SK-N-SH treated with all-trans-retinoic acid at 6 μM for 48 hours (cell line): ENCODE measurements around the gene TRIM66.

Source experiments
- ATAC-seq: fragments of 200-7000 bp; cut with Tn5 transposase; 3 replicates; pipeline ENCODE4 v1.9.1; 2020; ENCODE audit warnings: mild to moderate bottlenecking, moderate library complexity
- ARNTL ChIP-seq: fragments of 450-650 bp; formaldehyde crosslinking; IDR thresholded peaks from 2 replicates; pipeline ENCODE4 v1.5.0; 2020; ENCODE audit warnings: low read depth, mild to moderate bottlenecking, moderate library complexity, borderline replicate concordance
- BACH2 ChIP-seq: fragments of 250-450 bp; sonication (Bioruptor Pico); IDR thresholded peaks from 2 replicates; pipeline ENCODE4 v1.9.0; 2021; ENCODE audit warnings: mild to moderate bottlenecking, borderline replicate concordance
- CSDC2 ChIP-seq: fragments of 250-450 bp; sonication (Bioruptor Pico); IDR thresholded peaks from 2 replicates; pipeline ENCODE4 v1.5.0; 2020; ENCODE audit warnings: mild to moderate bottlenecking, moderate library complexity
- CSRNP3 ChIP-seq: fragments of 250-450 bp; sonication (Bioruptor Pico); IDR thresholded peaks from 2 replicates; pipeline ENCODE4 v1.5.1; 2021; ENCODE audit warnings: mild to moderate bottlenecking, moderate library complexity
- GLIS3 ChIP-seq: fragments of 250-450 bp; sonication (Bioruptor Pico); IDR thresholded peaks from 2 replicates; pipeline ENCODE4 v1.5.0; 2020; ENCODE audit warnings: mild to moderate bottlenecking, moderate library complexity
- ISL1 ChIP-seq: fragments of 250-450 bp; sonication (Bioruptor Pico); IDR thresholded peaks from 2 replicates; pipeline ENCODE4 v2.1.2; 2022; ENCODE audit warnings: mild to moderate bottlenecking, moderate library complexity
- OSR1 ChIP-seq: fragments of 250-450 bp; sonication (Bioruptor Pico); IDR thresholded peaks from 2 replicates; pipeline ENCODE4 v1.8.0; 2022; ENCODE audit warnings: moderate library complexity, mild to moderate bottlenecking, inconsistent platforms
- POU6F1 ChIP-seq: fragments of 250-450 bp; sonication (Bioruptor Pico); IDR thresholded peaks from 2 replicates; pipeline ENCODE4 v1.8.0; 2021; ENCODE audit warnings: low read depth, mild to moderate bottlenecking, moderate library complexity, borderline replicate concordance
- PPARA ChIP-seq: fragments of 250-450 bp; sonication (Bioruptor Pico); IDR thresholded peaks from 2 replicates; pipeline ENCODE4 v1.5.0; 2020; ENCODE audit warnings: mild to moderate bottlenecking, borderline replicate concordance
- RARB ChIP-seq: fragments of 250-450 bp; sonication (Bioruptor Pico); IDR thresholded peaks from 2 replicates; pipeline ENCODE4 v1.8.0; 2021; ENCODE audit warnings: mild to moderate bottlenecking, moderate library complexity
- SNAI2 ChIP-seq: fragments of 250-450 bp; sonication (Bioruptor Pico); IDR thresholded peaks from 2 replicates; pipeline ENCODE4 v1.5.0; 2020; ENCODE audit warnings: mild to moderate bottlenecking, moderate library complexity
- TCF4 ChIP-seq: fragments of 250-450 bp; sonication (Bioruptor Pico); IDR thresholded peaks from 2 replicates; pipeline ENCODE4 v1.8.0; 2021; ENCODE audit warnings: mild to moderate bottlenecking, moderate library complexity, borderline replicate concordance
- TOX ChIP-seq: fragments of 250-450 bp; sonication (Bioruptor Pico); IDR thresholded peaks from 2 replicates; pipeline ENCODE4 v1.8.0; 2021; ENCODE audit warnings: mild to moderate bottlenecking, moderate library complexity, borderline replicate concordance
- ZFP3 ChIP-seq: fragments of 250-450 bp; sonication (Bioruptor Pico); IDR thresholded peaks from 2 replicates; pipeline ENCODE4 v1.5.0; 2020; ENCODE audit warnings: mild to moderate bottlenecking, moderate library complexity
- ZFP30 ChIP-seq: fragments of 450-650 bp; formaldehyde crosslinking; IDR thresholded peaks from 2 replicates; pipeline ENCODE4 v1.5.0; 2022; ENCODE audit warnings: mild to moderate bottlenecking, moderate library complexity
- ZNF565 ChIP-seq: fragments of 450-650 bp; formaldehyde crosslinking; conservative IDR thresholded peaks from 2 replicates; pipeline ENCODE4 v1.5.0; 2020; ENCODE audit warnings: low read depth, mild to moderate bottlenecking, moderate library complexity
- ZNF70 ChIP-seq: fragments of 450-650 bp; formaldehyde crosslinking; IDR thresholded peaks from 2 replicates; pipeline ENCODE4 v1.5.0; 2020; ENCODE audit warnings: mild to moderate bottlenecking, moderate library complexity
- ZNF8 ChIP-seq: fragments of 450-650 bp; formaldehyde crosslinking; IDR thresholded peaks from 2 replicates; pipeline ENCODE4 v1.5.0; 2020; ENCODE audit warnings: mild to moderate bottlenecking, moderate library complexity
- TF ChIP-seq, protein P1 (sequence below): fragments of 250-450 bp; sonication (Bioruptor Pico); IDR thresholded peaks from 2 replicates; pipeline ENCODE4 v1.5.0; 2020; ENCODE audit warnings: mild to moderate bottlenecking, moderate library complexity
- TF ChIP-seq, protein P2 (sequence below): fragments of 250-450 bp; sonication (Bioruptor Pico); IDR thresholded peaks from 2 replicates; pipeline ENCODE4 v1.5.1; 2020; ENCODE audit warnings: low read depth, mild to moderate bottlenecking, moderate library complexity
- TF ChIP-seq, protein P3 (sequence below): fragments of 250-450 bp; sonication (Bioruptor Pico); IDR thresholded peaks from 2 replicates; pipeline ENCODE4 v1.8.0; 2020; ENCODE audit warnings: mild to moderate bottlenecking, moderate library complexity, borderline replicate concordance

The TRIM66 gene

DNA sequence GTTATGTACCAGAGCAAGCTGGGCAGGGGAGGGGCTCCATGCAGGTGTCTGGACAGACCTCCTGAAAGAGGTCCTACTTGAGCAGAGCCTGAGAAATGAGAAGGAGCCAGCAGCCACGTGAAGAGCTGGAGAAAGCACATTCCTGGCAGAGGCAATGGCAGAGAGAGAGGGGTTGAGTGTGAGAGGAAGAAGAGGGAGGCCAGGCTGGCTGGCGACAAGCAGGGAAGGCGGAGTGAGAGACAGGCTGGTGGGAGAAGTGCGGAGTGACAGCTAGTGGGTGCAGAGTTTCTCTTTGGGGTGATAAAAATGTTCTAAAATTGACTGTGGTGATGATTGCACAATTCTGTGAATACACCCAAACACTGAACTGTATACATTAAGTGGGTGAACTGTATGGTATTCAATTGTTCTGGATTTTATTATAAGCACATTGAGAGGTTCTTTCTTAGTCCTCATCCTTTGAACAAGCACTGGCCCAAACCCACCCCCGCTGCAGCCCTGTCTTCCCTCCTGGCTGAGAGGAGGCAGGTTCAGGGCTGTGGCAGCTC is 29.5 kb upstream of the TRIM66 start:
- TF ChIP-seq ZNF8 (no peak), ZNF70 (CRISPR knock-in tag) (no peak), SNAI2 (CRISPR knock-in tag) (no peak), ZFP30 (CRISPR knock-in tag) (no peak), GLIS3 (CRISPR knock-in tag) (no peak), ARNTL (CRISPR knock-in tag) (no peak), ISL1 (no peak), OSR1 (no peak), PPARA (no peak), TCF4 (CRISPR knock-in tag) (no peak), CSDC2 (CRISPR knock-in tag) (no peak), POU6F1 (CRISPR knock-in tag) (no peak), TOX (CRISPR knock-in tag) (no peak), CSRNP3 (CRISPR knock-in tag) (no peak), RARB (CRISPR knock-in tag) (no peak), ZNF565 (CRISPR knock-in tag) (no peak)
- TF ChIP-seq, protein P1, sequence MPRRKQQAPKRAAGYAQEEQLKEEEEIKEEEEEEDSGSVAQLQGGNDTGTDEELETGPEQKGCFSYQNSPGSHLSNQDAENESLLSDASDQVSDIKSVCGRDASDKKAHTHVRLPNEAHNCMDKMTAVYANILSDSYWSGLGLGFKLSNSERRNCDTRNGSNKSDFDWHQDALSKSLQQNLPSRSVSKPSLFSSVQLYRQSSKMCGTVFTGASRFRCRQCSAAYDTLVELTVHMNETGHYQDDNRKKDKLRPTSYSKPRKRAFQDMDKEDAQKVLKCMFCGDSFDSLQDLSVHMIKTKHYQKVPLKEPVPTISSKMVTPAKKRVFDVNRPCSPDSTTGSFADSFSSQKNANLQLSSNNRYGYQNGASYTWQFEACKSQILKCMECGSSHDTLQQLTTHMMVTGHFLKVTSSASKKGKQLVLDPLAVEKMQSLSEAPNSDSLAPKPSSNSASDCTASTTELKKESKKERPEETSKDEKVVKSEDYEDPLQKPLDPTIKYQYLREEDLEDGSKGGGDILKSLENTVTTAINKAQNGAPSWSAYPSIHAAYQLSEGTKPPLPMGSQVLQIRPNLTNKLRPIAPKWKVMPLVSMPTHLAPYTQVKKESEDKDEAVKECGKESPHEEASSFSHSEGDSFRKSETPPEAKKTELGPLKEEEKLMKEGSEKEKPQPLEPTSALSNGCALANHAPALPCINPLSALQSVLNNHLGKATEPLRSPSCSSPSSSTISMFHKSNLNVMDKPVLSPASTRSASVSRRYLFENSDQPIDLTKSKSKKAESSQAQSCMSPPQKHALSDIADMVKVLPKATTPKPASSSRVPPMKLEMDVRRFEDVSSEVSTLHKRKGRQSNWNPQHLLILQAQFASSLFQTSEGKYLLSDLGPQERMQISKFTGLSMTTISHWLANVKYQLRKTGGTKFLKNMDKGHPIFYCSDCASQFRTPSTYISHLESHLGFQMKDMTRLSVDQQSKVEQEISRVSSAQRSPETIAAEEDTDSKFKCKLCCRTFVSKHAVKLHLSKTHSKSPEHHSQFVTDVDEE (CRISPR knock-in tag): no peak
- TF ChIP-seq, protein P2, sequence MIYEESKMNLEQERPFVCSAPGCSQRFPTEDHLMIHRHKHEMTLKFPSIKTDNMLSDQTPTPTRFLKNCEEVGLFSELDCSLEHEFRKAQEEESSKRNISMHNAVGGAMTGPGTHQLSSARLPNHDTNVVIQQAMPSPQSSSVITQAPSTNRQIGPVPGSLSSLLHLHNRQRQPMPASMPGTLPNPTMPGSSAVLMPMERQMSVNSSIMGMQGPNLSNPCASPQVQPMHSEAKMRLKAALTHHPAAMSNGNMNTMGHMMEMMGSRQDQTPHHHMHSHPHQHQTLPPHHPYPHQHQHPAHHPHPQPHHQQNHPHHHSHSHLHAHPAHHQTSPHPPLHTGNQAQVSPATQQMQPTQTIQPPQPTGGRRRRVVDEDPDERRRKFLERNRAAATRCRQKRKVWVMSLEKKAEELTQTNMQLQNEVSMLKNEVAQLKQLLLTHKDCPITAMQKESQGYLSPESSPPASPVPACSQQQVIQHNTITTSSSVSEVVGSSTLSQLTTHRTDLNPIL (CRISPR knock-in tag): no peak
- no peak for ATAC-seq

- ATAC-seq: no peak
- no peak for TF ChIP-seq TCF4 (CRISPR knock-in tag)
- TF ChIP-seq POU6F1 (CRISPR knock-in tag): no peak
- TF ChIP-seq PPARA: no peak
- TF ChIP-seq OSR1: no peak
- TF ChIP-seq BACH2 (CRISPR knock-in tag): no peak
- no peak for TF ChIP-seq GLIS3 (CRISPR knock-in tag)
- TF ChIP-seq ZNF8: no peak
- TF ChIP-seq ISL1: no peak
- TF ChIP-seq SNAI2 (CRISPR knock-in tag): no peak
- TF ChIP-seq TOX (CRISPR knock-in tag): no peak
- TF ChIP-seq, protein P3, sequence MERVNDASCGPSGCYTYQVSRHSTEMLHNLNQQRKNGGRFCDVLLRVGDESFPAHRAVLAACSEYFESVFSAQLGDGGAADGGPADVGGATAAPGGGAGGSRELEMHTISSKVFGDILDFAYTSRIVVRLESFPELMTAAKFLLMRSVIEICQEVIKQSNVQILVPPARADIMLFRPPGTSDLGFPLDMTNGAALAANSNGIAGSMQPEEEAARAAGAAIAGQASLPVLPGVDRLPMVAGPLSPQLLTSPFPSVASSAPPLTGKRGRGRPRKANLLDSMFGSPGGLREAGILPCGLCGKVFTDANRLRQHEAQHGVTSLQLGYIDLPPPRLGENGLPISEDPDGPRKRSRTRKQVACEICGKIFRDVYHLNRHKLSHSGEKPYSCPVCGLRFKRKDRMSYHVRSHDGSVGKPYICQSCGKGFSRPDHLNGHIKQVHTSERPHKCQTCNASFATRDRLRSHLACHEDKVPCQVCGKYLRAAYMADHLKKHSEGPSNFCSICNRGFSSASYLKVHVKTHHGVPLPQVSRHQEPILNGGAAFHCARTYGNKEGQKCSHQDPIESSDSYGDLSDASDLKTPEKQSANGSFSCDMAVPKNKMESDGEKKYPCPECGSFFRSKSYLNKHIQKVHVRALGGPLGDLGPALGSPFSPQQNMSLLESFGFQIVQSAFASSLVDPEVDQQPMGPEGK (CRISPR knock-in tag): no peak
- no peak for TF ChIP-seq RARB (CRISPR knock-in tag)
- no peak for TF ChIP-seq ZNF565 (CRISPR knock-in tag)
- TF ChIP-seq ZFP3 (CRISPR knock-in tag): no peak
Observed at GRCh38 chr11:8709777-8710176, 27.3 kb upstream of the TRIM66 start.
